Testis (tissue), 2 donors: ENCODE results near the gene ELAC2.

Experiments used
- POLR2A ChIP-seq: fragments of 450-650 bp; IDR thresholded peaks from one replicate; pipeline ENCODE4 v1.6.1; 2017; ENCODE audit warnings: antibody characterized with exemption, mild to moderate bottlenecking, moderate library complexity
- TF ChIP-seq, protein P1 (sequence below), 3 experiments: fragments of 450-650 bp in 2 of 3; fragments of 200-600 bp in 1 of 3; sonication (generic) in 1 of 3; IDR thresholded peaks; one replicate each; pipeline ENCODE4 v1.5.1; 2016 to 2019; ENCODE audit warnings: antibody characterized with exemption in 3 of 3, mild to moderate bottlenecking in 2 of 3, moderate library complexity in 1 of 3

DNA sequence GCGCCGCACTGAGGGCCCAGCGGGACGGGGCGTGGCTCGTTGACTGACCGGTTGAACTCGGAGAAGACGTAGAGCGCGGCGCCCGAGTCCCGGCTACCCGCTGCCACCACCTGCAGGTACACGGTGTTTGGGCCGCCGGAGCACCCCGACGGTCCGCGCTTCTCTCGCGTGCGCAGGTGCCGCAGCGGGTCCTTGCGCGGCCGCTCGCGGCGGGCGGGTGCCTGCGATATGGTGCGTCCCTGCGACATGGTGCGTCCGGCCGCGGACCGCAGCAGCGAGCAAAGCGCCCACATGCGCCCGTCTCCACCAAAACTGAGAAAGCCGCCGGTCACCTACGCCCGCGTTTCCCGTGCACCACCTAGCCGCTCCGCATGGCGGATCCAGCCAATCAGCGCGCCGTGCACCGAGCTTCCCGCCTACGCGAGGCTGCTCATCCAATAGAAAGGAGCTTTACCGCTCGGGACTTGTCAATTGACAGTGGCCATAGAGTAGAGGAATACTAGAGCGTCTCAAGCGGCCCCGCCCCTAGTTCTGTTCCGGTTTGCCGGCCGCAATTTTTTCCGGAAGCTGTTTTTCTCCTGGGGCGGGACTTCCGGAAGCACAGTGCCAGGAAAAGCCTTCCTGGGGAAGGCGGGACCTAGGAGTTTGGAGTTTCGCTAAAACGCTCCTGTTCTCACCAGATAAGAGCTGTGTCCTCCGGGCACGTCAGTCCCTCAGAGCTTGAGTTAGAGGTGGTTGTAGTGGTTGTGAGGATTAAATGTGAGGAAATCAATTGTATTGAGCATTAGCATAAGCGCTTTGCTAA is at the start of gene ELAC2:
- TF ChIP-seq, protein P1, sequence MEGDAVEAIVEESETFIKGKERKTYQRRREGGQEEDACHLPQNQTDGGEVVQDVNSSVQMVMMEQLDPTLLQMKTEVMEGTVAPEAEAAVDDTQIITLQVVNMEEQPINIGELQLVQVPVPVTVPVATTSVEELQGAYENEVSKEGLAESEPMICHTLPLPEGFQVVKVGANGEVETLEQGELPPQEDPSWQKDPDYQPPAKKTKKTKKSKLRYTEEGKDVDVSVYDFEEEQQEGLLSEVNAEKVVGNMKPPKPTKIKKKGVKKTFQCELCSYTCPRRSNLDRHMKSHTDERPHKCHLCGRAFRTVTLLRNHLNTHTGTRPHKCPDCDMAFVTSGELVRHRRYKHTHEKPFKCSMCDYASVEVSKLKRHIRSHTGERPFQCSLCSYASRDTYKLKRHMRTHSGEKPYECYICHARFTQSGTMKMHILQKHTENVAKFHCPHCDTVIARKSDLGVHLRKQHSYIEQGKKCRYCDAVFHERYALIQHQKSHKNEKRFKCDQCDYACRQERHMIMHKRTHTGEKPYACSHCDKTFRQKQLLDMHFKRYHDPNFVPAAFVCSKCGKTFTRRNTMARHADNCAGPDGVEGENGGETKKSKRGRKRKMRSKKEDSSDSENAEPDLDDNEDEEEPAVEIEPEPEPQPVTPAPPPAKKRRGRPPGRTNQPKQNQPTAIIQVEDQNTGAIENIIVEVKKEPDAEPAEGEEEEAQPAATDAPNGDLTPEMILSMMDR (IDR thresholded peaks at IDR 0.05) = peak in 1 of 3 experiments; percentile 22
- TF ChIP-seq POLR2A = no peak
